HCT116 (cell line): ENCODE measurements around the gene UQCRFS1.

ENCODE experiments used
- EGR1 ChIP-seq: IDR thresholded peaks from 2 replicates; pipeline ENCODE4 v1.6.1; 2012; ENCODE audit warnings: low read depth
- ELF1 ChIP-seq: IDR thresholded peaks from 2 replicates; pipeline ENCODE4 v1.6.1; 2012; ENCODE audit warnings: low read depth, borderline replicate concordance
- POLR2A ChIP-seq: IDR thresholded peaks from 2 replicates; pipeline ENCODE4 v1.7.0; 2011; ENCODE audit warnings: borderline replicate concordance; ENCODE audit not compliant: insufficient read depth, insufficient read length; ENCODE audit errors: extremely low read depth
- POLR2AphosphoS5 ChIP-seq: IDR thresholded peaks from 2 replicates; pipeline ENCODE4 v1.6.1; 2011; ENCODE audit warnings: mild to moderate bottlenecking, low read depth, low read length, moderate library complexity
- SP1 ChIP-seq: IDR thresholded peaks from 2 replicates; pipeline ENCODE4 v1.6.1; 2012; ENCODE audit warnings: low read depth
- TF ChIP-seq, protein P1 (sequence below): IDR thresholded peaks from 2 replicates; pipeline ENCODE4 v1.6.1; 2011; ENCODE audit warnings: mild to moderate bottlenecking, low read length, moderate library complexity; ENCODE audit not compliant: insufficient replicate concordance; ENCODE audit errors: extremely low read depth
- TF ChIP-seq, protein P2 (sequence below), 3 experiments: fragments of 200-600 bp in 1 of 3; sonication (generic) in 1 of 3; IDR thresholded peaks in 2 of 3; conservative IDR thresholded peaks in 1 of 3; 2 replicates each; pipeline ENCODE4 v1.5.1; 2012 to 2017; ENCODE audit warnings: low read depth in 2 of 3, low read length in 2 of 3, antibody characterized with exemption in 1 of 3, borderline replicate concordance in 1 of 3, control low read depth in 1 of 3, mild to moderate bottlenecking in 1 of 3, mixed read lengths in 1 of 3, mixed run types in 1 of 3, moderate library complexity in 1 of 3; ENCODE audit not compliant: insufficient read depth in 1 of 3
- TF ChIP-seq, protein P3 (sequence below): IDR thresholded peaks from 2 replicates; pipeline ENCODE4 v1.6.1; 2012; ENCODE audit warnings: low read depth

DNA sequence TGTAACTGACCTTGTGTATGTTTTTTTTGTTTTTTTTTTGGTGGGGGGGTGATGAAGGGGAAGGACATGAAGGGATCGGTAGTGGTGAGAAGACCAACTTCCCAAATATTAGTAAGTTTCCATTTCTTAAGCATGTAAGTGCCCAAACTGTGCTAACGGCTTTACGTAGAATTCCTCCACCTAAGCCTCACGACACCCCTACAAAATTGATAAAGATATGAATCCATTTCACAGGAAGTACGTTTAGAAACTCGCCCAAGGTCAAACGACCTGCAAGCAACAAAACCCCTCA is 649 bp downstream of the UQCRFS1 start:
- TF ChIP-seq, protein P1, sequence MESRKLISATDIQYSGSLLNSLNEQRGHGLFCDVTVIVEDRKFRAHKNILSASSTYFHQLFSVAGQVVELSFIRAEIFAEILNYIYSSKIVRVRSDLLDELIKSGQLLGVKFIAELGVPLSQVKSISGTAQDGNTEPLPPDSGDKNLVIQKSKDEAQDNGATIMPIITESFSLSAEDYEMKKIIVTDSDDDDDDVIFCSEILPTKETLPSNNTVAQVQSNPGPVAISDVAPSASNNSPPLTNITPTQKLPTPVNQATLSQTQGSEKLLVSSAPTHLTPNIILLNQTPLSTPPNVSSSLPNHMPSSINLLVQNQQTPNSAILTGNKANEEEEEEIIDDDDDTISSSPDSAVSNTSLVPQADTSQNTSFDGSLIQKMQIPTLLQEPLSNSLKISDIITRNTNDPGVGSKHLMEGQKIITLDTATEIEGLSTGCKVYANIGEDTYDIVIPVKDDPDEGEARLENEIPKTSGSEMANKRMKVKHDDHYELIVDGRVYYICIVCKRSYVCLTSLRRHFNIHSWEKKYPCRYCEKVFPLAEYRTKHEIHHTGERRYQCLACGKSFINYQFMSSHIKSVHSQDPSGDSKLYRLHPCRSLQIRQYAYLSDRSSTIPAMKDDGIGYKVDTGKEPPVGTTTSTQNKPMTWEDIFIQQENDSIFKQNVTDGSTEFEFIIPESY: no peak
- no peak for TF ChIP-seq POLR2A
- no peak for TF ChIP-seq ELF1
- TF ChIP-seq SP1: no peak
- TF ChIP-seq, protein P2, sequence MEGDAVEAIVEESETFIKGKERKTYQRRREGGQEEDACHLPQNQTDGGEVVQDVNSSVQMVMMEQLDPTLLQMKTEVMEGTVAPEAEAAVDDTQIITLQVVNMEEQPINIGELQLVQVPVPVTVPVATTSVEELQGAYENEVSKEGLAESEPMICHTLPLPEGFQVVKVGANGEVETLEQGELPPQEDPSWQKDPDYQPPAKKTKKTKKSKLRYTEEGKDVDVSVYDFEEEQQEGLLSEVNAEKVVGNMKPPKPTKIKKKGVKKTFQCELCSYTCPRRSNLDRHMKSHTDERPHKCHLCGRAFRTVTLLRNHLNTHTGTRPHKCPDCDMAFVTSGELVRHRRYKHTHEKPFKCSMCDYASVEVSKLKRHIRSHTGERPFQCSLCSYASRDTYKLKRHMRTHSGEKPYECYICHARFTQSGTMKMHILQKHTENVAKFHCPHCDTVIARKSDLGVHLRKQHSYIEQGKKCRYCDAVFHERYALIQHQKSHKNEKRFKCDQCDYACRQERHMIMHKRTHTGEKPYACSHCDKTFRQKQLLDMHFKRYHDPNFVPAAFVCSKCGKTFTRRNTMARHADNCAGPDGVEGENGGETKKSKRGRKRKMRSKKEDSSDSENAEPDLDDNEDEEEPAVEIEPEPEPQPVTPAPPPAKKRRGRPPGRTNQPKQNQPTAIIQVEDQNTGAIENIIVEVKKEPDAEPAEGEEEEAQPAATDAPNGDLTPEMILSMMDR (IDR thresholded peaks at IDR 0.05 in 2 of 3, conservative IDR thresholded peaks at IDR 0.05 in 1 of 3; ENCODE audit: borderline replicate concordance in 1 of 3, insufficient read depth in 1 of 3, low read depth in 2 of 3, low read length in 2 of 3): no peak
- no peak for TF ChIP-seq POLR2AphosphoS5
- TF ChIP-seq EGR1: no peak
- TF ChIP-seq, protein P3, sequence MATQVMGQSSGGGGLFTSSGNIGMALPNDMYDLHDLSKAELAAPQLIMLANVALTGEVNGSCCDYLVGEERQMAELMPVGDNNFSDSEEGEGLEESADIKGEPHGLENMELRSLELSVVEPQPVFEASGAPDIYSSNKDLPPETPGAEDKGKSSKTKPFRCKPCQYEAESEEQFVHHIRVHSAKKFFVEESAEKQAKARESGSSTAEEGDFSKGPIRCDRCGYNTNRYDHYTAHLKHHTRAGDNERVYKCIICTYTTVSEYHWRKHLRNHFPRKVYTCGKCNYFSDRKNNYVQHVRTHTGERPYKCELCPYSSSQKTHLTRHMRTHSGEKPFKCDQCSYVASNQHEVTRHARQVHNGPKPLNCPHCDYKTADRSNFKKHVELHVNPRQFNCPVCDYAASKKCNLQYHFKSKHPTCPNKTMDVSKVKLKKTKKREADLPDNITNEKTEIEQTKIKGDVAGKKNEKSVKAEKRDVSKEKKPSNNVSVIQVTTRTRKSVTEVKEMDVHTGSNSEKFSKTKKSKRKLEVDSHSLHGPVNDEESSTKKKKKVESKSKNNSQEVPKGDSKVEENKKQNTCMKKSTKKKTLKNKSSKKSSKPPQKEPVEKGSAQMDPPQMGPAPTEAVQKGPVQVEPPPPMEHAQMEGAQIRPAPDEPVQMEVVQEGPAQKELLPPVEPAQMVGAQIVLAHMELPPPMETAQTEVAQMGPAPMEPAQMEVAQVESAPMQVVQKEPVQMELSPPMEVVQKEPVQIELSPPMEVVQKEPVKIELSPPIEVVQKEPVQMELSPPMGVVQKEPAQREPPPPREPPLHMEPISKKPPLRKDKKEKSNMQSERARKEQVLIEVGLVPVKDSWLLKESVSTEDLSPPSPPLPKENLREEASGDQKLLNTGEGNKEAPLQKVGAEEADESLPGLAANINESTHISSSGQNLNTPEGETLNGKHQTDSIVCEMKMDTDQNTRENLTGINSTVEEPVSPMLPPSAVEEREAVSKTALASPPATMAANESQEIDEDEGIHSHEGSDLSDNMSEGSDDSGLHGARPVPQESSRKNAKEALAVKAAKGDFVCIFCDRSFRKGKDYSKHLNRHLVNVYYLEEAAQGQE: no peak
